Measurements from ENCODE around the gene APOBEC3F.

GRCh38 chr22:39017596-39018365 lies 22.9 kb upstream of the APOBEC3F start:
- TF ChIP-seq CTCF (IDR thresholded peaks at IDR 0.05): no peak
- TF ChIP-seq POLR2A (IDR thresholded peaks at IDR 0.05): no peak
- TF ChIP-seq POLR2AphosphoS5 (IDR thresholded peaks at IDR 0.05): no peak

Measured in stomach (tissue), 4 donors.